Measurements from ENCODE around the gene NR1D2.
"Not testable (repeated sequence)": the region's sequence is repeated elsewhere in the genome, so short reads cannot be mapped to it uniquely, and the experiment has no call there.

Gene NR1D2

DNA sequence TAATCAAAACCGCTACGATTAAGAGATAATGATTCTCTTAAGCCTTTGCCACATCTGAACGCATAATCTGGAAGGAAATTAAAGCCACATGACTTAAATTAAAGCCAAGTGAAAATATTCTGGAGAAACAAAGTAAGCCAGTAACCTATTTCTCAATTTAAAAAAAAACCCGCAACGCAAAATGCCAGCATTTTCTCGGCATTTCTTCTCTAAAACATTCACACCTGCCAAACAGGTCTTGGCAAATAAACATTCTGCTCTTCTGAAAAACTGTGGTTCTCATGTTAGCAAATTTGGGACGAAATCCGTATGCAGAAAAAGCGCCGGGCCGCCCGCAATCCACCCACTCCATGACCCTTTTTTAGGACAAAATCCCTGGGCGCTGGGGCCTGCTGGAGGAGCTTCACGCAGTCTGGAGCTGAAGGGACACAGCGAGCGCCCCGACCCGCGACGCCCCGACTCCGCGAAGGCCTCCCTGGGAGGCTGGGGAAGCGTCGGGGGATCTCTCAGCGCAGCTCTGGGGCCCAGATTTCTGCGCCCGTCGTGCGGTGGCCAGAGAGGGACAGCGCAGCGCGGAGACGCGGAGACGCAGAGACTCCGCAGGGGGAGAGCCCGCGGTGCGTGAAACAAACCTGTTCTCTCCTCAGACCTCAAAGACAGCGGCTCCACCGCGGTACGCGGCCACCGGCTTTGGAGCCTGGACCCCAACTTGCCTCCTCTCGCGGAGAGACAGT, 28.8 kb upstream of the NR1D2 start:
- Histone ChIP-seq H3K27ac (ENCODE audit: low read depth in 2 of 2, low read length in 2 of 2) (peak overlapping the region; percentile 79 to 96), H3K4me1 (ENCODE audit: control insufficient read depth in 2 of 2, insufficient read depth in 2 of 2, low read length in 2 of 2) (peaks cover 11 to 13% of the 10 kb centered on the region in 2 donors), H3K9me3 (ENCODE audit: control insufficient read depth in 2 of 2, low read length in 2 of 2) (no peaks in the 10 kb centered on the region), H3K27me3 (ENCODE audit: control insufficient read depth in 2 of 2, insufficient read depth in 2 of 2, low read length in 2 of 2) (no peaks in the 10 kb centered on the region), H3K4me3 (ENCODE audit: low read length in 2 of 2) (peak overlapping the region; percentile 90 to 96), H3K9ac (ENCODE audit: low read depth in 1 of 2, low read length in 2 of 2) (peak overlapping the region; percentile 93 to 99), H3K36me3 (ENCODE audit: control insufficient read depth in 2 of 2, insufficient read depth in 2 of 2, low read length in 2 of 2) (peaks cover 19 to 22% of the 10 kb centered on the region in 2 donors)

GRCh38 chr3:23916886-23917678, 28.0 kb upstream of the NR1D2 start, which contains the start of the genes NKIRAS1 and RPL15:
NKIRAS1 (minus strand) TSS chr3:23916990; CDS start chr3:23910904, 6,086 bp downstream.
RPL15 (plus strand) TSS chr3:23917132; CDS start chr3:23917860, 728 bp downstream.
- H3K27ac ChIP-seq (ENCODE audit: low read depth in 2 of 2, low read length in 2 of 2), result peak within 1 kb of the TSS; percentile 89 to 96
- H3K36me3 ChIP-seq (ENCODE audit: control insufficient read depth in 2 of 2, insufficient read depth in 2 of 2, low read length in 2 of 2), result peaks cover 19 to 25% of the 10 kb centered on the region in 2 donors
- no peaks in the 10 kb centered on the region for H3K9me3 ChIP-seq (ENCODE audit: control insufficient read depth in 2 of 2, low read length in 2 of 2)
- peak within 1 kb of the TSS; percentile 90 to 96 for H3K4me3 ChIP-seq (ENCODE audit: low read length in 2 of 2)
- peaks cover 11 to 13% of the 10 kb centered on the region in 2 donors for H3K4me1 ChIP-seq (ENCODE audit: control insufficient read depth in 2 of 2, insufficient read depth in 2 of 2, low read length in 2 of 2)
- H3K27me3 ChIP-seq (ENCODE audit: control insufficient read depth in 2 of 2, insufficient read depth in 2 of 2, low read length in 2 of 2), result no peaks in the 10 kb centered on the region
- peak within 1 kb of the TSS; percentile 93 to 99 for H3K9ac ChIP-seq (ENCODE audit: low read depth in 1 of 2, low read length in 2 of 2)

GRCh38 chr3:23917679-23918303, 27.3 kb upstream of the NR1D2 start:
- Histone ChIP-seq H3K36me3 (ENCODE audit: control insufficient read depth in 2 of 2, insufficient read depth in 2 of 2, low read length in 2 of 2) (peaks cover 19 to 26% of the 10 kb centered on the region in 2 donors), H3K27ac (ENCODE audit: low read depth in 2 of 2, low read length in 2 of 2) (peak overlapping the region; percentile 89 to 96), H3K9ac (ENCODE audit: low read depth in 1 of 2, low read length in 2 of 2) (peak overlapping the region; percentile 87 to 99), H3K4me3 (ENCODE audit: low read length in 2 of 2) (peak overlapping the region; percentile 90 to 96), H3K4me1 (ENCODE audit: control insufficient read depth in 2 of 2, insufficient read depth in 2 of 2, low read length in 2 of 2) (peaks cover 11 to 13% of the 10 kb centered on the region in 2 donors)
- not testable (repeated sequence) for H3K27me3 ChIP-seq (ENCODE audit: control insufficient read depth in 2 of 2, insufficient read depth in 2 of 2, low read length in 2 of 2); H3K9me3 ChIP-seq (ENCODE audit: control insufficient read depth in 2 of 2, low read length in 2 of 2)

- peaks cover 11 to 13% of the 10 kb centered on the region in 2 donors for H3K4me1 ChIP-seq (ENCODE audit: control insufficient read depth in 2 of 2, insufficient read depth in 2 of 2, low read length in 2 of 2)
- H3K36me3 ChIP-seq (ENCODE audit: control insufficient read depth in 2 of 2, insufficient read depth in 2 of 2, low read length in 2 of 2), result peaks cover 19 to 26% of the 10 kb centered on the region in 2 donors
- H3K9ac ChIP-seq (ENCODE audit: low read depth in 1 of 2, low read length in 2 of 2), result peak overlapping the region; percentile 87 to 99
- H3K9me3 ChIP-seq (ENCODE audit: control insufficient read depth in 2 of 2, low read length in 2 of 2); H3K27me3 ChIP-seq (ENCODE audit: control insufficient read depth in 2 of 2, insufficient read depth in 2 of 2, low read length in 2 of 2): not testable (repeated sequence)
- H3K27ac ChIP-seq (ENCODE audit: low read depth in 2 of 2, low read length in 2 of 2), result peak overlapping the region in 1 of 2 donors; percentile 96
- H3K4me3 ChIP-seq (ENCODE audit: low read length in 2 of 2), result peak overlapping the region; percentile 90 to 96
These were observed 26.8 kb upstream of the NR1D2 start for GRCh38 chr3:23918331-23918730.

DNA sequence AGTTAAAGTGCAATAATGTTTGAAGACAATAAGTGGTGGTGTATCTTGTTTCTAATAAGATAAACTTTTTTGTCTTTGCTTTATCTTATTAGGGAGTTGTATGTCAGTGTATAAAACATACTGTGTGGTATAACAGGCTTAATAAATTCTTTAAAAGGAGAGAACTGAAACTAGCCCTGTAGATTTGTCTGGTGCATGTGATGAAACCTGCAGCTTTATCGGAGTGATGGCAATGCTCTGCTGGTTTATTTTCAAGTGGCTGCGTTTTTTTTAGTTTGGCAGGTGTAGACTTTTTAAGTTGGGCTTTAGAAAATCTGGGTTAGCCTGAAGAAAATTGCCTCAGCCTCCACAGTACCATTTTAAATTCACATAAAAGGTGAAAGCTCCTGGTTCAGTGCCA, 25.5 kb upstream of the NR1D2 start:
- Histone ChIP-seq H3K4me3 (ENCODE audit: low read length in 2 of 2) (no peak overlapping the region), H3K36me3 (ENCODE audit: control insufficient read depth in 2 of 2, insufficient read depth in 2 of 2, low read length in 2 of 2) (peaks cover 19 to 26% of the 10 kb centered on the region in 2 donors)

GRCh38 chr3:23920151-23920655, 24.9 kb upstream of the NR1D2 start:
- no peak overlapping the region for H3K27ac ChIP-seq (ENCODE audit: low read depth in 2 of 2, low read length in 2 of 2)
- peaks cover 19 to 26% of the 10 kb centered on the region in 2 donors for H3K36me3 ChIP-seq (ENCODE audit: control insufficient read depth in 2 of 2, insufficient read depth in 2 of 2, low read length in 2 of 2)
- H3K9me3 ChIP-seq (ENCODE audit: control insufficient read depth in 2 of 2, low read length in 2 of 2), result no peaks in the 10 kb centered on the region
- H3K27me3 ChIP-seq (ENCODE audit: control insufficient read depth in 2 of 2, insufficient read depth in 2 of 2, low read length in 2 of 2), result no peaks in the 10 kb centered on the region
- H3K9ac ChIP-seq (ENCODE audit: low read depth in 1 of 2, low read length in 2 of 2), result no peak overlapping the region
- H3K4me3 ChIP-seq (ENCODE audit: low read length in 2 of 2), result no peak overlapping the region
- peaks cover 9 to 13% of the 10 kb centered on the region in 2 donors for H3K4me1 ChIP-seq (ENCODE audit: control insufficient read depth in 2 of 2, insufficient read depth in 2 of 2, low read length in 2 of 2)

More for the DNA sequence above, 25.5 kb upstream of the NR1D2 start:
- Histone ChIP-seq H3K27ac (ENCODE audit: low read depth in 2 of 2, low read length in 2 of 2) (no peak overlapping the region), H3K27me3 (ENCODE audit: control insufficient read depth in 2 of 2, insufficient read depth in 2 of 2, low read length in 2 of 2) (no peaks in the 10 kb centered on the region), H3K4me1 (ENCODE audit: control insufficient read depth in 2 of 2, insufficient read depth in 2 of 2, low read length in 2 of 2) (peaks cover 11 to 13% of the 10 kb centered on the region in 2 donors), H3K9ac (ENCODE audit: low read depth in 1 of 2, low read length in 2 of 2) (no peak overlapping the region), H3K9me3 (ENCODE audit: control insufficient read depth in 2 of 2, low read length in 2 of 2) (no peaks in the 10 kb centered on the region)

- Histone ChIP-seq H3K36me3 (ENCODE audit: control insufficient read depth in 2 of 2, insufficient read depth in 2 of 2, low read length in 2 of 2) (peaks cover 19 to 26% of the 10 kb centered on the region in 2 donors), H3K9ac (ENCODE audit: low read depth in 1 of 2, low read length in 2 of 2) (no peak overlapping the region), H3K9me3 (ENCODE audit: control insufficient read depth in 2 of 2, low read length in 2 of 2) (no peaks in the 10 kb centered on the region), H3K4me1 (ENCODE audit: control insufficient read depth in 2 of 2, insufficient read depth in 2 of 2, low read length in 2 of 2) (peaks cover 3 to 7% of the 10 kb centered on the region in 2 donors), H3K4me3 (ENCODE audit: low read length in 2 of 2) (no peak overlapping the region), H3K27ac (ENCODE audit: low read depth in 2 of 2, low read length in 2 of 2) (no peak overlapping the region), H3K27me3 (ENCODE audit: control insufficient read depth in 2 of 2, insufficient read depth in 2 of 2, low read length in 2 of 2) (no peaks in the 10 kb centered on the region)
These were observed 24.0 kb upstream of the NR1D2 start for GRCh38 chr3:23921052-23921511.

GRCh38 chr3:23923786-23924185, 21.3 kb upstream of the NR1D2 start:
- Histone ChIP-seq H3K27ac (ENCODE audit: low read depth in 2 of 2, low read length in 2 of 2) (no peak overlapping the region), H3K27me3 (ENCODE audit: control insufficient read depth in 2 of 2, insufficient read depth in 2 of 2, low read length in 2 of 2) (no peaks in the 10 kb centered on the region), H3K4me3 (ENCODE audit: low read length in 2 of 2) (no peak overlapping the region), H3K36me3 (ENCODE audit: control insufficient read depth in 2 of 2, insufficient read depth in 2 of 2, low read length in 2 of 2) (peaks cover 16 to 17% of the 10 kb centered on the region in 2 donors), H3K9me3 (ENCODE audit: control insufficient read depth in 2 of 2, low read length in 2 of 2) (no peaks in the 10 kb centered on the region), H3K4me1 (ENCODE audit: control insufficient read depth in 2 of 2, insufficient read depth in 2 of 2, low read length in 2 of 2) (peaks cover under 1 to 5% of the 10 kb centered on the region in 2 donors), H3K9ac (ENCODE audit: low read depth in 1 of 2, low read length in 2 of 2) (no peak overlapping the region)

DNA sequence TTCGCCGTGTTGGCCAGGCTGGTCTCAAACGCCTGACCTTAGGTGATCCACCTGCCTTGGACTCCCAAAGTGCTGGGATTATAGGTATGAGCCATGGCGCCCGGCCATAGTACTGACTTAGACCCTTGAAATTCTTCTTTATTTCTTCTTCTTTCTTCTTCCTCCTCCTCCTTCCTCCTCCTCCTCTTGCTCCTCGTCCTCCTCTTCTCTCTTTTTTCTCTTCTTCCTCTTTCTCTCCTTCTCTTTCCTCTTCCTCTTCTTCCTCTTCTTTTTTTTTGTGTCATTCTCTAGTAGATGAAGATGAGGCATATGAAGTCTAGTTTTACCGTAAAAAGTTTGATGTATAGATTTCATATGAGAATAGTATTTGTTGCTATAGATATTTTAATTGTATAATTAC, 18.8 kb upstream of the NR1D2 start:
- H3K4me3 ChIP-seq (ENCODE audit: low read length in 2 of 2), result no peak overlapping the region

More for the DNA sequence above, 18.8 kb upstream of the NR1D2 start:
- Histone ChIP-seq H3K9me3 (ENCODE audit: control insufficient read depth in 2 of 2, low read length in 2 of 2) (no peaks in the 10 kb centered on the region), H3K27me3 (ENCODE audit: control insufficient read depth in 2 of 2, insufficient read depth in 2 of 2, low read length in 2 of 2) (no peaks in the 10 kb centered on the region), H3K4me1 (ENCODE audit: control insufficient read depth in 2 of 2, insufficient read depth in 2 of 2, low read length in 2 of 2) (peaks cover 0 to 3% of the 10 kb centered on the region in 2 donors), H3K36me3 (ENCODE audit: control insufficient read depth in 2 of 2, insufficient read depth in 2 of 2, low read length in 2 of 2) (peaks cover 0 to 4% of the 10 kb centered on the region in 2 donors), H3K27ac (ENCODE audit: low read depth in 2 of 2, low read length in 2 of 2) (no peak overlapping the region), H3K9ac (ENCODE audit: low read depth in 1 of 2, low read length in 2 of 2) (no peak overlapping the region)
